ENCODE results near the gene LSM4. TPM values are rescaled to one million over a fixed set of nuclear protein-coding genes. Genes with fewer than 3 reads are reported as not detected.

The LSM4 gene
- total RNA-seq, 1 donor from 2014 or later, result 94.8 TPM

DNA sequence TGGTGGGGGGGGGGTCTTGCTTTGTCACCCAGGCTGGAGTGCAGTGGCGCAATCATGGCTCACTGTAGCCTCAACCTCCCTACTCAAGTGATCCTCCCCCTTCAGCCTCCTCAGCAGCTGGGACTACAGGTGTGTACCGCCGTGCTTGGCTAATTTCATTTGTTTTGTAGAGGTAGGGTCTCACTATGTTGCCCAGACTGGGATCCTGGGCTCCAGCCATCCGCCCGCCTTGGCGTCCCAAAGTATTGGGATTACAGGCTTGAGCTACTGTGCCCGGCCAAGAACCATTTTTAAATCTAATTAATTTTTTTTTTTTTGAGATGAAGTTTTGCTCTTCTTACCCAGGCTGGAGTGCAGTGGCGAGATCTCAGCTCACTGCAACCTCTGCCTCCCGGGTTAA, 23.2 kb downstream of the LSM4 start:
- TF ChIP-seq, protein P1, sequence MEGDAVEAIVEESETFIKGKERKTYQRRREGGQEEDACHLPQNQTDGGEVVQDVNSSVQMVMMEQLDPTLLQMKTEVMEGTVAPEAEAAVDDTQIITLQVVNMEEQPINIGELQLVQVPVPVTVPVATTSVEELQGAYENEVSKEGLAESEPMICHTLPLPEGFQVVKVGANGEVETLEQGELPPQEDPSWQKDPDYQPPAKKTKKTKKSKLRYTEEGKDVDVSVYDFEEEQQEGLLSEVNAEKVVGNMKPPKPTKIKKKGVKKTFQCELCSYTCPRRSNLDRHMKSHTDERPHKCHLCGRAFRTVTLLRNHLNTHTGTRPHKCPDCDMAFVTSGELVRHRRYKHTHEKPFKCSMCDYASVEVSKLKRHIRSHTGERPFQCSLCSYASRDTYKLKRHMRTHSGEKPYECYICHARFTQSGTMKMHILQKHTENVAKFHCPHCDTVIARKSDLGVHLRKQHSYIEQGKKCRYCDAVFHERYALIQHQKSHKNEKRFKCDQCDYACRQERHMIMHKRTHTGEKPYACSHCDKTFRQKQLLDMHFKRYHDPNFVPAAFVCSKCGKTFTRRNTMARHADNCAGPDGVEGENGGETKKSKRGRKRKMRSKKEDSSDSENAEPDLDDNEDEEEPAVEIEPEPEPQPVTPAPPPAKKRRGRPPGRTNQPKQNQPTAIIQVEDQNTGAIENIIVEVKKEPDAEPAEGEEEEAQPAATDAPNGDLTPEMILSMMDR (IDR thresholded peaks at IDR 0.05; ENCODE audit: borderline replicate concordance), result no peak
- intact Hi-C loops (cut with micrococcal nuclease), result no loop called here

DNA sequence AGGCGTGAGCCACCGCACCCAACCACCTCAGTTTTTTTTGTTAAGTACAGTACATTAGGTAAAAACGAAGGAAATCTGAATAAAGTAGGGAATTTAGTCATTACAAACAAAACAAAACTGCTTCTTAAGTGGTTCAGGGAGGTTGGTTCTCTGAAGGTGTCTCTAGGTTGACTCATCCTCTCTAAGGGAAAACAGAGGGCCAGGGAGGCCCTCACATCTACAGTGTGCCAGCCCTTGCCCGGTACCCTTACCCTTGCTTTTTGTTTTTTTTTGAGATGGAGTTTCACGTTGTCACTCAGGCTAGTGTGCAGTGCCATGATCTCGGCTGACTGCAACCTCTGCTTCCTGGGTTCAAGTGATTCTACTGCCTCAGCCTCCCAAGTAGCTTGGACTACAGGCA, 24.3 kb downstream of the LSM4 start:
- intact Hi-C loops (cut with micrococcal nuclease), result no loop called here
- Histone ChIP-seq H3K9me3 (replicated peaks) (no peaks in the 10 kb centered on the region), H3K27ac (replicated peaks) (no peak overlapping the region), H3K36me3 (no peaks in the 10 kb centered on the region), H3K4me3 (no peak overlapping the region), H3K27me3 (ENCODE audit: low read depth) (no peaks in the 10 kb centered on the region), H3K4me1 (peaks cover 38% of the 10 kb centered on the region)
- TF ChIP-seq, protein P1 (IDR thresholded peaks at IDR 0.05; ENCODE audit: borderline replicate concordance), result no peak
- DNase-seq, result no peak

More for the DNA sequence above, 23.2 kb downstream of the LSM4 start:
- no peak for DNase-seq
- Histone ChIP-seq H3K27me3 (ENCODE audit: low read depth) (no peaks in the 10 kb centered on the region), H3K27ac (replicated peaks) (no peak overlapping the region), H3K4me3 (no peak overlapping the region), H3K4me1 (peaks cover 43% of the 10 kb centered on the region), H3K36me3 (no peaks in the 10 kb centered on the region), H3K9me3 (replicated peaks) (no peaks in the 10 kb centered on the region)

DNA sequence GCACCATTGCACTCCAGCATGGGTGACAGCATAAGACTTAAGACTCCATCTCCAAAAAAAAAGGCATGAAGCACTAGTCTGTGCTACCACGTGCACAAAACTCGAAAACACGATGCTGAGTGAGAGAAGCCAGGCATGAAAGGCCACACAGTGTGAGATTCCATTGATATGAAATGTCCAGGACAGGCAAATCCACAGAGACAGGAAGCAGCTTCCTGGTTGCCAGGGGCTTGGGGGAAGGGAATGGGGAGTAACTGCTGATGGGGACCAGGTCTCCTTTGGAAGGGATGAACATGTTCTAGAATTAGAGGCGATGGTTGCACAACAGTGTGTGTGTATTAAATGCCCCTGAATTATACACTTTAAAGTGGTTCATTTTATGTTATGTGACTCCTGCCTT, 25.6 kb downstream of the LSM4 start:
- intact Hi-C loops (cut with micrococcal nuclease), result no loop called here
- Histone ChIP-seq H3K4me3 (no peak overlapping the region), H3K4me1 (peaks cover 38% of the 10 kb centered on the region), H3K27ac (replicated peaks) (peak overlapping the region; percentile 12), H3K36me3 (no peaks in the 10 kb centered on the region), H3K27me3 (ENCODE audit: low read depth) (no peaks in the 10 kb centered on the region), H3K9me3 (replicated peaks) (no peaks in the 10 kb centered on the region)
- DNase-seq, result no peak
- TF ChIP-seq, protein P1 (IDR thresholded peaks at IDR 0.05; ENCODE audit: borderline replicate concordance), result no peak

DNA sequence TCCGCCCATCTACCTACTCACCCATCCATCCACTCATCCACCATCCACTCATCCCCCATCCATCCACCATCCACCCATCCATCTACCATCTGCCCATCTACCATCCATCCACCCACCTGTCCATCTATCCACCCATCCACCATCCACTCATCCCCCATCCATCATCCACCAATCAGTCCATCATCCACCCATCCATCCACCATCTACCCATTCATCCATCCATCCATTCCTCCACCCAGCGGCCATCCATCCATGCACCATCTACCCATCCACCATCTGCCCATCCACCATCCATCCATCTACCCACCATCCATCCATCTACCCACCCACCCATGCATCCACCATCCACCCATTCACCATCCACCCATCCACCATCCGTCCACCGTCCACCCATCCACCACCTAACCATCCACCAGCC, 27.8 kb downstream of the LSM4 start:
- H3K4me3 ChIP-seq, result no peak overlapping the region
- TF ChIP-seq, protein P1 (IDR thresholded peaks at IDR 0.05; ENCODE audit: borderline replicate concordance), result no peak
- H3K36me3 ChIP-seq, result no peaks in the 10 kb centered on the region
- no peaks in the 10 kb centered on the region for H3K9me3 ChIP-seq (replicated peaks)
- H3K27me3 ChIP-seq (ENCODE audit: low read depth), result no peaks in the 10 kb centered on the region
- no peak overlapping the region for H3K27ac ChIP-seq (replicated peaks)
- no peak for DNase-seq
- intact Hi-C loops (cut with micrococcal nuclease), result no loop called here
- H3K4me1 ChIP-seq, result peaks cover 39% of the 10 kb centered on the region

DNA sequence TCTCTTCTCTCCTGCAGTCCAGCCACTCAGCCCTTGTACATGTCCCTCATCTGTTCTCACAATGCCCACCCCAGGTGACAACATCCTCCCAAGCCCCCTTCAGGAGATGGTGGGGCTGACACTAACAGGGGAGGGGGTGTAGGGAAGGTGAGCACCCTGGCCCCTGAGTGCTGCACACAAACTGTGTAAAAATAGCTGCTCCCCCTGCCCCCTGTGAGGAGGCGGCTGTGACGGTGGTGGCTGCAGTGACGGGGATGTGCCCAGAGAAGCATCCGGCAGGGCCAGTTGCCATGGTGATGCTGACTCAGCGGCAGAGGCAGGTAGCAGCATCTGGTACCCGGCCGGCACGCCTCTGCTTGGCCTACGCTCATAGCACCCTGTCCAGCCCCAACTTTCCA, 28.4 kb downstream of the LSM4 start:
- no peaks in the 10 kb centered on the region for H3K36me3 ChIP-seq
- H3K4me1 ChIP-seq, result peaks cover 43% of the 10 kb centered on the region
- H3K4me3 ChIP-seq, result no peak overlapping the region
- DNase-seq, result no peak
- H3K27ac ChIP-seq (replicated peaks), result peak overlapping the region; percentile 98
- TF ChIP-seq, protein P1 (IDR thresholded peaks at IDR 0.05; ENCODE audit: borderline replicate concordance), result no peak
- H3K9me3 ChIP-seq (replicated peaks), result no peaks in the 10 kb centered on the region
- intact Hi-C loops (cut with micrococcal nuclease), result no loop called here
- H3K27me3 ChIP-seq (ENCODE audit: low read depth), result no peaks in the 10 kb centered on the region

Data from left ventricle myocardium inferior (tissue), 1 donor.